Hindlimb muscle (tissue), 1 donor: ENCODE measurements around the gene GPR39. TPM values are rescaled to one million over a fixed set of nuclear protein-coding genes. Genes with fewer than 3 reads are reported as not detected.
"Not testable (repeated sequence)": the region's sequence is repeated elsewhere in the genome, so short reads cannot be mapped to it uniquely, and the experiment has no call there.

ENCODE experiments used
- DNase-seq: peaks from one replicate; pipeline ENCODE4 v3.0.0-alpha.2; 2013
- polyA plus RNA-seq: library from polyadenylated mRNA; unstranded; fragments of 120-200 nt; gene quantifications from one replicate; pipeline ENCODE4 v1.2.1, GENCODE V29; 2013; ENCODE audit not compliant: insufficient read length

Gene GPR39
- polyA plus RNA-seq: 0.13 TPM

DNA sequence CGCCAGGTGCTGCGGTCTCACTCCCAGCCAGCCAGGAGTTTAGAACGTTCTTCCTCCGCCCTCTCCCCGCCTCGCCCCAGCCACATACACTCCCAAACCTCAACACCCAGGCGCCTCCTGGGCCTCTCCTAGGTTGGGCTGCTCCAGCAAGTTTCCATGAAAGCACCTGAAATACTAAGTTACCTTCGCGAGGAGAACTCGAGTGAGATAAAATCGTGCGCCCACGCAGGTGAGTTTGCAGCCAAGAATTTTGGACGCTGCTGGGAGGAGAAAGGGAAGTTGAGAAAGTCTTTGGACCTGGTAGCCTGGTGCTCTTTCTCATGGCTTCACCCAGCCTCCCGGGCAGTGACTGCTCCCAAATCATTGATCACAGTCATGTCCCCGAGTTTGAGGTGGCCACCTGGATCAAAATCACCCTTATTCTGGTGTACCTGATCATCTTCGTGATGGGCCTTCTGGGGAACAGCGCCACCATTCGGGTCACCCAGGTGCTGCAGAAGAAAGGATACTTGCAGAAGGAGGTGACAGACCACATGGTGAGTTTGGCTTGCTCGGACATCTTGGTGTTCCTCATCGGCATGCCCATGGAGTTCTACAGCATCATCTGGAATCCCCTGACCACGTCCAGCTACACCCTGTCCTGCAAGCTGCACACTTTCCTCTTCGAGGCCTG, at the start of gene GPR39:
Gene GPR39 (plus strand): TSS at position 83 of the 673 bp plus-strand sequence.
- no peak for DNase-seq

DNA sequence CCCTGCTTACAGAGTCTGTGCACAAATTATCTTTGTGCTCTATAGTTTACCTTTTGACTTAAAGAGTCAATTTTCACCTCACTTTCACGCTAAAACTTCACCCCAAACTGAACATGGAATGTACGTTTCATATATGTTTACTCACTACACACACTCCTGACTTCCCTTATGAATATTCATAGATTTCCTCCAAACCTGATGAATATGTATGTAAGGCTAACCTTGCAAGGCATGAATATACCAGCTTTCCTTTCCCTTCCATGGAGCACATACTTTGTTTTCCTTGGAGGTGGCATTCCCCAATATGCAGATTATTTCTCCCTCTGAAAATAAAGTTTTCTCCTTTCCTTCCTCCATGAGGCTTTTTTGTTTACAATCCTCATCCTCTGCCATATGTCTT, 48.4 kb upstream of the GPR39 start:
- no peak for DNase-seq

- no peak for DNase-seq
These were observed 44.3 kb upstream of the GPR39 start for GRCh38 chr2:132372276-132372675.

DNA sequence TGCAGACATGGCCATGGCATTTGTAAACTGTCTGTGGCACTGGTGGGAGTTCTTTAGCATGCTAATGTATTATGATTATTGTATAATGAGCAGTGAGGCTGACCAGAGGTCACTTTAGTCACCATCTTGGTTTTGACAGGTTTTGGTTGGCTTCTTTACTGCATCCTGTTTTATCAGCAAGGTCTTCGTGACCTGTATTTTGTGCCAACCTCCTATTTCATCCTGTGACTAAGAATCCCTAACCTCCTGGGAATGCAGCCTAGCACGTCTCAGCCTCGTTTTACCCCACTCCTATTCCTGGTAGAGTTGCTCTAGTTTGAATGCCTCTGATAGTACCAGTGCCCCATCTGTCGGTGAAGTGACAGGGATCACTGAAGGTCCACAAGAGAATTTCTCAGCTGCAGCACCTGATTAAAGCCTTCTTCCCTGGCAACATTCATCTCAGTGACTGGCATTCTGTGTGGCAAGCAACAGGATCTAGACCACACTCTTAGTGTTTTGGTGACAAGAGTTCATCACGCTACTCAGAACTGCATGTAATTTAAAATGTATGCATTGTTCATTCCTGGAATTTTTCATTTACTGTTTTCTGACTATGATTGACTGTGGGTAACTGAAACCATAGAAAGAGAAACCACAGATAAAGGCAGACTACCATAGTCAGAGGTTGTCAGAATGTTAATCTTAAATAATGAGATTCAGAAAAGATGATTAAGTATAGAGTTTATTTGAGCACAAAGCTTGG, 43.0 kb upstream of the GPR39 start:
- no peak for DNase-seq

- no peak for DNase-seq
These were observed 42.5 kb upstream of the GPR39 start for GRCh38 chr2:132374151-132374550.

DNA sequence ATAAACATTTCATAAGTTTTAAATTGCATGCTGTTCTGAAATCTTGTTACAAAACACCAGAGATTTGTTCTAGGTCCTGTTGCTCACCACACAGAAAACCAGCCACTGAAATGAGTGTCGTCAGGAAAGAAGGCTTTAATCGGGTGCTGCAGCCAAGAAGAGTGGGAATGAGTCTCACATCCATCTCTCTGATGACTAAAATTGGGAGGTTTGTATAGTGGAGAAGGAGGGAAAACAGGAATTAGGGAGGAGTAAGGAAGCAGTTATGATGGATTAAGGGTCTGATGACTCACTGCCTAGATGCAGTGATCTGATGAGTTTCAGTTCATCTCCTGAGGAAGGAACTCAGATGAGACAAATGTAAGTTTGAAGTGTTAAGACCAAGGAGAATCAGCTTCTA, 42.1 kb upstream of the GPR39 start:
- no peak for DNase-seq

- no peak for DNase-seq
These were observed 41.6 kb upstream of the GPR39 start for GRCh38 chr2:132374961-132375360.

GRCh38 chr2:132381376-132381775, 35.2 kb upstream of the GPR39 start:
- no peak for DNase-seq

DNA sequence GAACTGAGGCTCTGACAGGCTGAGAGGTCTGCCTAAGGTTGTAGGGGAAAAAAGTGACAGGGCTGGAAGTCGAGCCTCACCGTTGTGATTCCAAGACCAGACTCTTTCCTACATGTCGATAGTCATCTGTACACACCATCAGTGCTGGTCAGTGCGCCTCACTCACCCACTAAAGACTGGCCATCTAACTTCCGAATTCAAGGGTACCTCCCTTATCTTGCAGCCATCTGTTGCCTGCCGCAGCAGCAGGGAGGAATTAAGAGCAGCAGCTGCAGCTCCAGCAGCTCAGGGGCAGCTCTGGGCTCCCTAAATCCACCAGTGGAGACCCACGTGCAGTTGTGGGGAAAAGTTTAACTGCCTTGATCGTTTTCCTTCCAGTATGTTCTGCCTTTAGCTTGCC, 32.6 kb upstream of the GPR39 start:
- no peak for DNase-seq

GRCh38 chr2:132384491-132385151, 32.0 kb upstream of the GPR39 start:
- DNase-seq: peak; percentile 6

GRCh38 chr2:132387126-132387525, 29.5 kb upstream of the GPR39 start:
- no peak for DNase-seq

- DNase-seq: no peak
These were observed 26.5 kb upstream of the GPR39 start for GRCh38 chr2:132390076-132390475.

DNA sequence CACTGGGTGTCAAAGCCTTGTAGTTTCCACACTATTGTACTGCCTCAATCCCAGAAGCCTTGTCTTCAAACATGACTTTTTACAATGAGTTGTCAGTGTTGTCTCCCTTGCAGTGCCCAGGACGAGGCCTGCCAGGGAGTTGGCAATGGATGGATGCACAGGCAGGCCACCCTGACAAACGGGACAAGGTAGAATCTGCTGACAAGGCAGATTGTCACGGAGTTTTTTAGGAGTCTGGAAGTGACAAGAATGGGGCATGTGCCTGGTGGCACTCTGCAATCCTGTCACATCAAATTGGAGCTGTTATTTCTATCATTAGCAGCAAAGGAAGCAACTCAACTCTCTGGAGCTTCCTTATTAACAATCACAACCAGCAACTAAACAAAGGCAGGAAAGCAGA, 25.2 kb upstream of the GPR39 start:
- no peak for DNase-seq

- DNase-seq: no peak
These were observed 24.4 kb upstream of the GPR39 start for GRCh38 chr2:132392221-132392620.

- no peak for DNase-seq
These were observed 23.7 kb upstream of the GPR39 start for GRCh38 chr2:132392879-132393278.

- DNase-seq: not testable (repeated sequence)
These were observed 19.6 kb upstream of the GPR39 start for GRCh38 chr2:132397042-132397441.

DNA sequence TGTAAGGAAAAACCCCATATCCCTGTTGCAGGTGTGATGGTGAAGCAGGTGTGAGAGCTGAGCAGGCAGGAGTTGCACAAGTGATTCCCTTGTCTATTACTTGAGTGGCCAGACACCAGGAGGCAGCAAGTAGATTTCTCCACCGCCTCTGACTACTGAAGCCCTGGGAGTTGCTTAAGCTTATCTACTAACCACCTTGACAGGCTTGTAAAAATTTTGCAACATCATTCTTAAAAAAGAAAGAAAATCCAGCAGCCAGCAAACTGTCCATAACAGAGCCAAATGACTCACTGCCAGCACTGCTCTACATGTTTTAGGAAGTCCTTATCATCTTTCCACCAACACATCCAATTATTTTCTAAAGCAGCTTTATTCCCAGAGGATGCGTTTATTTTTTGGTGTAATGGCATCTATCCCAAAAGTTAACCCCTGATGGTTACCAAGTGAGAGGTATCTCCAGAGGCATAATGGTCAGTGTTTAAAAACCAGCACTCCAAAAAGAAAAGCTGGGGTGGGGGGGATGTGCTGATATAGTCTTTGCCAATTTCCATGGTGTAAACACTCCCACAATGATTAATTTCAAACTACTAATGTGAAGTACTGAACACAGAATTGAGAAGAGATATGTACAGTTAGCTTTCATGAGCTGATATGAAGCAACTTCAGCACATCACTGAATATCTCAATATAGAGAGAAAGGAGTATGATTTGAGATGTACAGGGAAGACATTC, 16.3 kb upstream of the GPR39 start:
- DNase-seq: no peak

GRCh38 chr2:132400901-132401240, 15.7 kb upstream of the GPR39 start:
- no peak for DNase-seq

GRCh38 chr2:132401326-132401725, 15.3 kb upstream of the GPR39 start:
- no peak for DNase-seq

DNA sequence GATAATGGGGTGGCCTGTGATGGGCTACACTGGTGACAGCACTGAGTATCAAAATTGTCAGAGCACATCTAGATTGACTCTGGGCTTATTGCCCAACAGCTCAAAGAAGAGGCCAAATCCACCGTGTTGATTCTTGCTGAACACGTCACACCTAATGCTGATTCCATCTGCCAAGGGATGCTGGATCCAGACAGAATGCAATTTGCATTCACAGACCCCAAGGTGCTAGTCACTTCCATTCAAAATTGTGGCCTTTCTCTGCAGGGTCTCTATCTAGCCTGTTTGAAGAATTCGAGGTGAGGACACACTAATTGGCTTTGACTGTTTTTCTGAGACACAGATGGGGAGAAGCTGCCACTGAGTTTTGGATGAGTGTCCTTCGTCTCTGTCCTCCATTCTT, 13.5 kb upstream of the GPR39 start:
- no peak for DNase-seq

GRCh38 chr2:132404056-132404455, 12.5 kb upstream of the GPR39 start:
- no peak for DNase-seq

DNA sequence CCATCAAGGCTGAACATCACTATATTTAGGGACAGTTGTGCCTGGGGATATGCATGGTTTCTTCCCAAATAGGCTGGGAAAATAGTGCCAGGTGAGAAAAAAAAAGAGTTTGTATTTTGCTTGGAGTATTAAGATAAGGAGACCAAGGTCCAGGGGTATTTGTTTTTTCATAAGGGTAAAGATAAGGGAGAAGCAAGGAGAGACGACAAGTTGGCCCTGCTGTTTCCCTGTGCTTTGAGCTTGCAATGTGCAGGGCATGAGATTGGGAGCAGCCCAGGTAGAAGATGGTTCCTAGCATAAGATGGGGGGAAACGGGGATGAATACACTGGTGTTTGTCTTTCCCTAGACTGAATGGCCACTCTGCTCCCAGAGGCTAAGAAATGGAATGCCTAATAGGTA, 8.8 kb upstream of the GPR39 start:
- DNase-seq: no peak

- no peak for DNase-seq
These were observed 4.6 kb upstream of the GPR39 start for GRCh38 chr2:132412021-132412420.
